IMR-90 (cell line): ENCODE data around the gene TDRD6. TPM values are rescaled to one million over a fixed set of nuclear protein-coding genes. Genes with fewer than 3 reads are reported as not detected.

Experiments
- ATAC-seq: fragments of 200-7000 bp; cut with Tn5 transposase; 2 replicates; pipeline ENCODE4 v1.9.1; 2020; ENCODE audit warnings: low read depth, mild to moderate bottlenecking, moderate library complexity
- BruUV-seq: library from RNA; stranded (reverse); fragments of 400-500 nt; replicated peaks from 2 replicates; lab custom pipeline; 2021; lab: Mats Ljungman, UMichigan
- CTCF ChIA-PET: fragments of 300-600 bp; formaldehyde crosslinking; extraction: SDS; loops from one replicate; lab custom pipeline; 2021; ENCODE audit warnings: antibody characterized with exemption; lab: Yijun Ruan, JAX
- POLR2A ChIA-PET: fragments of 300-600 bp; sonication (Branson Sonifier 250); formaldehyde crosslinking; loops from one replicate; lab custom pipeline; 2022; ENCODE audit warnings: antibody characterized with exemption; ENCODE audit not compliant: unreplicated experiment; lab: Charles Lee
- DNase-seq: peaks from one replicate; pipeline ENCODE4 v3.0.0; 2013
- H2AFZ ChIP-seq: replicated peaks from 2 replicates; pipeline ENCODE3; 2013; ENCODE audit warnings: low read length, mild to moderate bottlenecking; ENCODE audit not compliant: poor library complexity
- H2AK5ac ChIP-seq: 2 replicates; pipeline ENCODE4 v1.6.1; 2013; ENCODE audit warnings: low read depth, low read length, inconsistent platforms
- H2AK9ac ChIP-seq: replicated peaks from 2 replicates; pipeline ENCODE3; 2013; ENCODE audit warnings: mild to moderate bottlenecking, low read depth, low read length, moderate library complexity; ENCODE audit not compliant: poor library complexity
- H2BK120ac ChIP-seq: 2 replicates; pipeline ENCODE4 v1.6.1; 2013; ENCODE audit warnings: low read depth, low read length, inconsistent platforms
- H2BK15ac ChIP-seq: 3 replicates; pipeline ENCODE4 v1.6.1; 2013; ENCODE audit warnings: low read depth, low read length, inconsistent platforms
- H2BK20ac ChIP-seq: 2 replicates; pipeline ENCODE4 v1.6.1; 2013; ENCODE audit warnings: low read depth, mild to moderate bottlenecking, inconsistent platforms, low read length, moderate library complexity
- H2BK5ac ChIP-seq: 2 replicates; pipeline ENCODE4 v1.6.1; 2013; ENCODE audit warnings: mild to moderate bottlenecking, low read depth, low read length, inconsistent platforms; ENCODE audit not compliant: poor library complexity, severe bottlenecking
- H3K14ac ChIP-seq: replicated peaks from 2 replicates; pipeline ENCODE4 v1.6.1; 2013; ENCODE audit warnings: low read depth, low read length, inconsistent platforms
- H3K18ac ChIP-seq: 2 replicates; pipeline ENCODE4 v1.6.1; 2013; ENCODE audit warnings: low read depth, low read length, control low read depth
- H3K23ac ChIP-seq: 2 replicates; pipeline ENCODE4 v1.6.1; 2013; ENCODE audit warnings: low read depth, low read length, inconsistent platforms
- H3K27ac ChIP-seq: 2 replicates; pipeline ENCODE4 v1.5.1; 2013; ENCODE audit warnings: mild to moderate bottlenecking, control low read depth, low read length; ENCODE audit not compliant: insufficient read depth
- H3K27me3 ChIP-seq: 2 replicates; pipeline ENCODE4 v1.6.1; 2013; ENCODE audit warnings: low read length; ENCODE audit not compliant: control insufficient read depth, insufficient read depth
- H3K36me3 ChIP-seq: 2 replicates; pipeline ENCODE4 v1.6.1; 2013; ENCODE audit warnings: low read length, mixed read lengths; ENCODE audit not compliant: control insufficient read depth, insufficient read depth
- H3K4ac ChIP-seq: 2 replicates; pipeline ENCODE4 v1.6.1; 2013; ENCODE audit warnings: low read depth, low read length, inconsistent platforms
- H3K4me1 ChIP-seq: 2 replicates; pipeline ENCODE4 v1.6.1; 2013; ENCODE audit warnings: low read length, mixed read lengths; ENCODE audit not compliant: control insufficient read depth, insufficient read depth
- H3K4me2 ChIP-seq: 2 replicates; pipeline ENCODE4 v1.6.1; 2013; ENCODE audit warnings: low read depth, mild to moderate bottlenecking, control low read depth, low read length, moderate library complexity
- H3K4me3 ChIP-seq: 2 replicates; pipeline ENCODE4 v1.5.1; 2013; ENCODE audit warnings: low read depth, mild to moderate bottlenecking, control low read depth, low read length, moderate library complexity; ENCODE audit not compliant: insufficient read depth
- H3K56ac ChIP-seq: 2 replicates; pipeline ENCODE4 v1.6.1; 2013; ENCODE audit warnings: low read length, inconsistent platforms; ENCODE audit not compliant: insufficient read depth; ENCODE audit errors: extremely low read depth
- H3K79me1 ChIP-seq, 2 experiments: 2 replicates each; pipeline ENCODE4 v1.6.1; 2013; ENCODE audit warnings: low read length in 2 of 2, inconsistent platforms in 1 of 2, low read depth in 1 of 2
- H3K9ac ChIP-seq: 2 replicates; pipeline ENCODE4 v1.6.1; 2013; ENCODE audit warnings: low read depth, low read length, control low read depth
- H3K9me1 ChIP-seq: 2 replicates; pipeline ENCODE4 v1.6.1; 2013; ENCODE audit warnings: low read length, inconsistent platforms; ENCODE audit not compliant: insufficient read depth
- H3K9me3 ChIP-seq: 2 replicates; pipeline ENCODE4 v1.6.1; 2013; ENCODE audit warnings: low read length; ENCODE audit not compliant: control insufficient read depth, insufficient read depth
- H4K20me1 ChIP-seq: 2 replicates; pipeline ENCODE4 v1.6.1; 2013; ENCODE audit warnings: low read length, inconsistent platforms; ENCODE audit not compliant: insufficient read depth
- H4K5ac ChIP-seq: 2 replicates; pipeline ENCODE4 v1.6.1; 2013; ENCODE audit warnings: mild to moderate bottlenecking, low read depth, low read length, control low read depth
- H4K8ac ChIP-seq, 2 experiments: 2 replicates each; pipeline ENCODE4 v1.6.1; 2013; ENCODE audit warnings: low read depth in 2 of 2, low read length in 2 of 2, control low read depth in 1 of 2, inconsistent platforms in 1 of 2
- H4K91ac ChIP-seq: 2 replicates; pipeline ENCODE4 v1.6.1; 2013; ENCODE audit warnings: low read depth, low read length, inconsistent platforms; ENCODE audit not compliant: insufficient read depth
- BHLHE40 ChIP-seq: fragments of 150-350 bp; IDR thresholded peaks from 2 replicates; pipeline ENCODE4 v1.6.1; 2016; ENCODE audit warnings: mild to moderate bottlenecking, low read depth, low read length
- CEBPB ChIP-seq: IDR thresholded peaks from 2 replicates; pipeline ENCODE4 v1.6.1; 2012; ENCODE audit warnings: low read depth, low read length, improper control_type of control experiment
- CHD1 ChIP-seq: IDR thresholded peaks from 2 replicates; pipeline ENCODE4 v1.6.1; 2012; ENCODE audit warnings: low read depth, low read length, improper control_type of control experiment
- FOS ChIP-seq: fragments of 150-350 bp; IDR thresholded peaks from 2 replicates; pipeline ENCODE4 v1.6.1; 2016; ENCODE audit warnings: low read depth, low read length
- MAFK ChIP-seq: IDR thresholded peaks from 2 replicates; pipeline ENCODE4 v1.6.1; 2012; ENCODE audit warnings: low read depth, low read length, improper control_type of control experiment
- MAZ ChIP-seq: IDR thresholded peaks from 2 replicates; pipeline ENCODE4 v1.6.1; 2012; ENCODE audit warnings: low read depth, mild to moderate bottlenecking, low read length, improper control_type of control experiment, moderate library complexity, borderline replicate concordance
- MXI1 ChIP-seq: IDR thresholded peaks from 2 replicates; pipeline ENCODE4 v1.6.1; 2012; ENCODE audit warnings: low read depth, mild to moderate bottlenecking, low read length, moderate library complexity, borderline replicate concordance
- NFE2L2 ChIP-seq: fragments of 150-350 bp; IDR thresholded peaks from 2 replicates; pipeline ENCODE4 v1.6.1; 2016; ENCODE audit warnings: low read depth, mild to moderate bottlenecking, low read length
- POLR2A ChIP-seq: IDR thresholded peaks from 2 replicates; pipeline ENCODE4 v1.6.1; 2012; ENCODE audit warnings: mild to moderate bottlenecking, low read depth, low read length
- RAD21 ChIP-seq: IDR thresholded peaks from 2 replicates; pipeline ENCODE4 v1.6.1; 2012; ENCODE audit warnings: low read length, improper control_type of control experiment
- RCOR1 ChIP-seq: IDR thresholded peaks from 2 replicates; pipeline ENCODE4 v1.6.1; 2012; ENCODE audit warnings: mild to moderate bottlenecking, low read length, improper control_type of control experiment; ENCODE audit not compliant: insufficient replicate concordance
- RFX5 ChIP-seq: IDR thresholded peaks from 2 replicates; pipeline ENCODE4 v1.8.0; 2012; ENCODE audit warnings: low read depth, mild to moderate bottlenecking, low read length, moderate library complexity
- SMC3 ChIP-seq: fragments of 150-350 bp; IDR thresholded peaks from 2 replicates; pipeline ENCODE4 v1.6.1; 2016; ENCODE audit warnings: low read depth, mild to moderate bottlenecking, antibody characterized with exemption, low read length, moderate library complexity
- WGBS, 2 experiments: methylation state at CpG; one replicate each; pipeline versions ENCODE4 v1.1.5 to v1.1.7; 2013; ENCODE audit warnings: missing lambda C conversion rate in 2 of 2; ENCODE audit not compliant: insufficient read length in 1 of 2; ENCODE audit errors: extremely low coverage in 2 of 2; 5-methylcytosine and 5-hydroxymethylcytosine counted together
- dilution Hi-C: fragments of 300-500 bp; cut with HindIII; formaldehyde crosslinking; loops from one replicate; pipeline ENCODE4 v1.14.3; 2018; ENCODE audit warnings: low sequenced_read_pairs; ENCODE audit not compliant: unreplicated experiment
- in situ Hi-C: fragments of 300-500 bp; cut with MboI; formaldehyde crosslinking; loops from 3 replicates; pipeline ENCODE4 v1.14.3; 2019; ENCODE audit warnings: low sequenced_read_pairs, inconsistent platforms, mixed read lengths
- intact Hi-C: fragments of 100-400 bp; cut with micrococcal nuclease; formaldehyde crosslinking; loops from 2 replicates; pipeline ENCODE4 v1.10.0; 2022
- polyA plus RNA-seq, 3 experiments: library from polyadenylated mRNA; depleted of rRNA; stranded (reverse); fragments of >200 nt; gene quantifications; 2 replicates each; pipeline ENCODE4 v1.2.3, GENCODE V29; 2012; ENCODE audit warnings: low replicate concordance in 1 of 3
- total RNA-seq: library from RNA; depleted of rRNA; stranded (reverse); fragments of >200 nt; gene quantifications from 2 replicates; pipeline ENCODE4 v1.2.3, GENCODE V29; 2012
- TF ChIP-seq, protein P1 (sequence below): fragments of 150-350 bp; IDR thresholded peaks from 2 replicates; pipeline ENCODE4 v1.6.1; 2017; ENCODE audit warnings: mild to moderate bottlenecking, antibody characterized with exemption, low read length, low read depth
- TF ChIP-seq, protein P2 (sequence below): fragments of 150-350 bp; IDR thresholded peaks from 2 replicates; pipeline ENCODE4 v1.6.1; 2016; ENCODE audit warnings: low read depth, mild to moderate bottlenecking, low read length, moderate library complexity, borderline replicate concordance
- TF ChIP-seq, protein P3 (sequence below): conservative IDR thresholded peaks from 2 replicates; pipeline ENCODE4 v1.5.1; 2012; ENCODE audit warnings: mild to moderate bottlenecking, low read depth, low read length, improper control_type of control experiment

The TDRD6 gene
- total and polyA plus RNA-seq, 2 of the 4 experiments (the other 2 are of a cell fraction), result not detected

DNA sequence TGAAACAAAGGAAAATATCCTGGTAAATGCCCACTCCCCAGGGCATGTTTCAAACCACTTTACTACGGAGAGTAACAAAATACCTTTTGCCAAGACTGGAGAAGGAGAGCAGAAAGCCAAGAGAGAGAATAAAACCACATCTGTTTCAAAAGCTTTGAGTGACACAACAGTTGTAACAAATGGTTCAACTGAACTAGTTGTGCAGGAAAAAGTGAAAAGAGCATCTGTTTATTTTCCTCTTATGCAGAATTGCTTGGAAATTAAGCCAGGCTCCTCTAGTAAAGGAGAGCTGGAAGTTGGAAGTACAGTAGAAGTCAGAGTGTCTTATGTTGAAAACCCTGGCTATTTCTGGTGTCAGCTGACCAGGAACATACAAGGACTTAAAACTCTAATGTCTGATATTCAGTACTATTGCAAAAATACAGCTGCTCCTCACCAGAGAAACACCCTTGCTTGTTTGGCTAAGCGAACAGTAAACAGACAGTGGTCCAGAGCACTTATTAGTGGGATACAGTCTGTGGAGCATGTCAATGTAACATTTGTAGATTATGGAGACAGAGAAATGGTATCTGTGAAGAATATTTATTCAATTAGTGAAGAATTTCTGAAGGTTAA is 2.6 kb downstream of the TDRD6 start:
- H2BK20ac ChIP-seq, result no peak overlapping the region
- H3K27me3 ChIP-seq, result no peaks in the 10 kb centered on the region
- H4K5ac ChIP-seq, result no peak overlapping the region
- H3K36me3 ChIP-seq, result no peaks in the 10 kb centered on the region
- no CpG with 5 or more reads among the region's 2 CpGs for WGBS, 2 experiments
- H4K20me1 ChIP-seq, result no peaks in the 10 kb centered on the region
- no peak overlapping the region for H3K14ac ChIP-seq
- ATAC-seq (no peak), DNase-seq (no peak)
- H3K4me1 ChIP-seq, result no peaks in the 10 kb centered on the region
- TF ChIP-seq CEBPB (no peak), RFX5 (no peak), MAZ (no peak), NFE2L2 (no peak), SMC3 (no peak), MXI1 (no peak), BHLHE40 (no peak), RCOR1 (no peak), CHD1 (no peak), FOS (no peak), MAFK (no peak), RAD21 (no peak), POLR2A (no peak)
- TF ChIP-seq, protein P1, sequence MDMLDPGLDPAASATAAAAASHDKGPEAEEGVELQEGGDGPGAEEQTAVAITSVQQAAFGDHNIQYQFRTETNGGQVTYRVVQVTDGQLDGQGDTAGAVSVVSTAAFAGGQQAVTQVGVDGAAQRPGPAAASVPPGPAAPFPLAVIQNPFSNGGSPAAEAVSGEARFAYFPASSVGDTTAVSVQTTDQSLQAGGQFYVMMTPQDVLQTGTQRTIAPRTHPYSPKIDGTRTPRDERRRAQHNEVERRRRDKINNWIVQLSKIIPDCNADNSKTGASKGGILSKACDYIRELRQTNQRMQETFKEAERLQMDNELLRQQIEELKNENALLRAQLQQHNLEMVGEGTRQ, result no peak
- TF ChIP-seq, protein P2, sequence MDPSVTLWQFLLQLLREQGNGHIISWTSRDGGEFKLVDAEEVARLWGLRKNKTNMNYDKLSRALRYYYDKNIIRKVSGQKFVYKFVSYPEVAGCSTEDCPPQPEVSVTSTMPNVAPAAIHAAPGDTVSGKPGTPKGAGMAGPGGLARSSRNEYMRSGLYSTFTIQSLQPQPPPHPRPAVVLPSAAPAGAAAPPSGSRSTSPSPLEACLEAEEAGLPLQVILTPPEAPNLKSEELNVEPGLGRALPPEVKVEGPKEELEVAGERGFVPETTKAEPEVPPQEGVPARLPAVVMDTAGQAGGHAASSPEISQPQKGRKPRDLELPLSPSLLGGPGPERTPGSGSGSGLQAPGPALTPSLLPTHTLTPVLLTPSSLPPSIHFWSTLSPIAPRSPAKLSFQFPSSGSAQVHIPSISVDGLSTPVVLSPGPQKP, result no peak
- TF ChIP-seq, protein P3, sequence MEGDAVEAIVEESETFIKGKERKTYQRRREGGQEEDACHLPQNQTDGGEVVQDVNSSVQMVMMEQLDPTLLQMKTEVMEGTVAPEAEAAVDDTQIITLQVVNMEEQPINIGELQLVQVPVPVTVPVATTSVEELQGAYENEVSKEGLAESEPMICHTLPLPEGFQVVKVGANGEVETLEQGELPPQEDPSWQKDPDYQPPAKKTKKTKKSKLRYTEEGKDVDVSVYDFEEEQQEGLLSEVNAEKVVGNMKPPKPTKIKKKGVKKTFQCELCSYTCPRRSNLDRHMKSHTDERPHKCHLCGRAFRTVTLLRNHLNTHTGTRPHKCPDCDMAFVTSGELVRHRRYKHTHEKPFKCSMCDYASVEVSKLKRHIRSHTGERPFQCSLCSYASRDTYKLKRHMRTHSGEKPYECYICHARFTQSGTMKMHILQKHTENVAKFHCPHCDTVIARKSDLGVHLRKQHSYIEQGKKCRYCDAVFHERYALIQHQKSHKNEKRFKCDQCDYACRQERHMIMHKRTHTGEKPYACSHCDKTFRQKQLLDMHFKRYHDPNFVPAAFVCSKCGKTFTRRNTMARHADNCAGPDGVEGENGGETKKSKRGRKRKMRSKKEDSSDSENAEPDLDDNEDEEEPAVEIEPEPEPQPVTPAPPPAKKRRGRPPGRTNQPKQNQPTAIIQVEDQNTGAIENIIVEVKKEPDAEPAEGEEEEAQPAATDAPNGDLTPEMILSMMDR, result no peak
- intact Hi-C loops, result no loop called here
- ChIA-PET CTCF (no interaction called here), POLR2A (no interaction called here)
- no peaks in the 10 kb centered on the region for H3K79me1 ChIP-seq
- H3K9me3 ChIP-seq, result no peaks in the 10 kb centered on the region
- no peak overlapping the region for H2BK120ac ChIP-seq
- no peak overlapping the region for H3K23ac ChIP-seq
- H2BK5ac ChIP-seq, result no peak overlapping the region
- in situ Hi-C loops, result no loop called here
- no peak overlapping the region for H2BK15ac ChIP-seq
- no peak overlapping the region for H3K18ac ChIP-seq
- no peak overlapping the region for H3K9ac ChIP-seq
- no peak overlapping the region for H4K91ac ChIP-seq
- H2AK9ac ChIP-seq, result no peak overlapping the region
- H3K9me1 ChIP-seq, result no peaks in the 10 kb centered on the region
- H3K4me3 ChIP-seq, result no peak overlapping the region
- H4K8ac ChIP-seq, result no peak overlapping the region
- H3K27ac ChIP-seq, result no peak overlapping the region
- no peak overlapping the region for H3K56ac ChIP-seq
- no peak overlapping the region for H2AFZ ChIP-seq
- H3K4ac ChIP-seq, result no peak overlapping the region
- dilution Hi-C loops, result no loop called here
- no peak overlapping the region for H3K4me2 ChIP-seq
- H2AK5ac ChIP-seq, result no peak overlapping the region
- BruUV-seq, result no TSS peak
